Neural cell (in vitro differentiated cells): Measurements from ENCODE around the gene TMED9. TPM values are rescaled to one million over a fixed set of nuclear protein-coding genes. Genes with fewer than 3 reads are reported as not detected.

Source experiments
- H2AFZ ChIP-seq: fragments of 200-600, 300-800 bp; sonication (generic), shearing (Covaris generic); 2 replicates; pipeline ENCODE4 v1.6.0; 2014; ENCODE audit warnings: low read depth, mild to moderate bottlenecking, antibody characterized with exemption, low read length, moderate library complexity
- H3F3A ChIP-seq: fragments of 200-600 bp; shearing (Covaris generic); 2 replicates; pipeline ENCODE4 v1.6.1; 2016; ENCODE audit warnings: mild to moderate bottlenecking, moderate library complexity, mixed read lengths, antibody characterized with exemption, low read length; ENCODE audit not compliant: insufficient read depth, poor library complexity, severe bottlenecking
- H3K27ac ChIP-seq: fragments of 200-600, 300-800 bp; sonication (generic), shearing (Covaris generic); 2 replicates; pipeline ENCODE4 v1.5.1; 2014; ENCODE audit warnings: mild to moderate bottlenecking, low read length, moderate library complexity
- H3K27me3 ChIP-seq: fragments of 300-800, 200-600 bp; sonication (generic), shearing (Covaris generic); 2 replicates; pipeline ENCODE4 v1.6.0; 2014; ENCODE audit warnings: mild to moderate bottlenecking, low read depth, low read length, moderate library complexity; ENCODE audit not compliant: insufficient read depth
- H3K36me3 ChIP-seq: fragments of 300-800, 200-600 bp; sonication (generic), shearing (Covaris generic); 2 replicates; pipeline ENCODE4 v1.5.1; 2014; ENCODE audit warnings: mild to moderate bottlenecking, antibody characterized with exemption, low read length, moderate library complexity; ENCODE audit not compliant: insufficient read depth
- H3K4me2 ChIP-seq: fragments of 300-800, 200-600 bp; sonication (generic), shearing (Covaris generic); 2 replicates; pipeline ENCODE4 v1.6.0; 2014; ENCODE audit warnings: mild to moderate bottlenecking, low read length
- H3K4me3 ChIP-seq: fragments of 300-800, 200-600 bp; sonication (generic), shearing (Covaris generic); 2 replicates; pipeline ENCODE4 v1.5.1; 2014; ENCODE audit warnings: mild to moderate bottlenecking, low read length, moderate library complexity
- H3K79me2 ChIP-seq: fragments of 200-600 bp; shearing (Covaris generic); replicated peaks from 2 replicates; pipeline ENCODE4 v1.6.0; 2014; ENCODE audit warnings: mild to moderate bottlenecking, low read length, moderate library complexity; ENCODE audit not compliant: insufficient read depth
- H3K9ac ChIP-seq: fragments of 300-800, 200-600 bp; sonication (generic), shearing (Covaris generic); 2 replicates; pipeline ENCODE4 v1.6.1; 2016; ENCODE audit warnings: mild to moderate bottlenecking, low read length, mixed read lengths
- H3K9me2 ChIP-seq: fragments of 200-600 bp; shearing (Covaris generic); 2 replicates; pipeline ENCODE4 v1.6.1; 2016; ENCODE audit warnings: mild to moderate bottlenecking, low read length, mixed read lengths; ENCODE audit not compliant: insufficient read depth
- H3K9me3 ChIP-seq: fragments of 200-600, 300-800 bp; sonication (generic), shearing (Covaris generic); 2 replicates; pipeline ENCODE4 v1.6.1; 2016; ENCODE audit warnings: mild to moderate bottlenecking, mixed run types, low read length, moderate library complexity, mixed read lengths
- H4K20me1 ChIP-seq: fragments of 200-600 bp; shearing (Covaris generic); 2 replicates; pipeline ENCODE4 v1.6.1; 2016; ENCODE audit warnings: mild to moderate bottlenecking, mixed run types; ENCODE audit not compliant: insufficient read depth
- EP300 ChIP-seq: fragments of 450-650 bp; conservative IDR thresholded peaks from 2 replicates; pipeline ENCODE4 v1.6.1; 2014; ENCODE audit warnings: antibody characterized with exemption, mild to moderate bottlenecking, moderate library complexity; ENCODE audit not compliant: poor library complexity, severe bottlenecking
- EZH2 ChIP-seq: fragments of 200-600, 300-800 bp; shearing (Covaris generic), sonication (generic); IDR thresholded peaks from 2 replicates; pipeline ENCODE4 v1.6.1; 2014; ENCODE audit warnings: antibody characterized with exemption, low read length, borderline replicate concordance, mild to moderate bottlenecking; ENCODE audit not compliant: insufficient read depth, poor library complexity, severe bottlenecking
- MXI1 ChIP-seq: fragments of 450-650 bp; conservative IDR thresholded peaks from 2 replicates; pipeline ENCODE4 v1.6.1; 2014; ENCODE audit warnings: antibody characterized with exemption, mild to moderate bottlenecking; ENCODE audit not compliant: poor library complexity, severe bottlenecking
- POLR2AphosphoS5 ChIP-seq: IDR thresholded peaks from 2 replicates; pipeline ENCODE4 v1.6.1; 2012
- RAD21 ChIP-seq: fragments of 450-650 bp; conservative IDR thresholded peaks from 2 replicates; pipeline ENCODE4 v1.6.1; 2014; ENCODE audit warnings: antibody characterized with exemption, mild to moderate bottlenecking, moderate library complexity
- SMC3 ChIP-seq: fragments of 450-650 bp; conservative IDR thresholded peaks from 2 replicates; pipeline ENCODE4 v1.6.1; 2014; ENCODE audit warnings: antibody characterized with exemption, mild to moderate bottlenecking, moderate library complexity; ENCODE audit not compliant: poor library complexity
- TAF1 ChIP-seq: IDR thresholded peaks from 2 replicates; pipeline ENCODE4 v1.6.1; 2012; ENCODE audit warnings: low read depth
- polyA plus RNA-seq: library from polyadenylated mRNA; depleted of rRNA; stranded (reverse); fragments of >200 nt; gene quantifications from 2 replicates; pipeline ENCODE4 v1.2.3, GENCODE V29; 2014
- TF ChIP-seq, protein P1 (sequence below): fragments of 450-650 bp; IDR thresholded peaks from 2 replicates; pipeline ENCODE4 v1.5.1; 2014; ENCODE audit warnings: antibody characterized with exemption, mild to moderate bottlenecking, moderate library complexity; ENCODE audit not compliant: poor library complexity, severe bottlenecking
- TF ChIP-seq, protein P2 (sequence below): IDR thresholded peaks from 2 replicates; pipeline ENCODE4 v1.6.1; 2012; ENCODE audit warnings: borderline replicate concordance

The TMED9 gene
- polyA plus RNA-seq, 1 donor from 2014 or later: 59.1 TPM

DNA sequence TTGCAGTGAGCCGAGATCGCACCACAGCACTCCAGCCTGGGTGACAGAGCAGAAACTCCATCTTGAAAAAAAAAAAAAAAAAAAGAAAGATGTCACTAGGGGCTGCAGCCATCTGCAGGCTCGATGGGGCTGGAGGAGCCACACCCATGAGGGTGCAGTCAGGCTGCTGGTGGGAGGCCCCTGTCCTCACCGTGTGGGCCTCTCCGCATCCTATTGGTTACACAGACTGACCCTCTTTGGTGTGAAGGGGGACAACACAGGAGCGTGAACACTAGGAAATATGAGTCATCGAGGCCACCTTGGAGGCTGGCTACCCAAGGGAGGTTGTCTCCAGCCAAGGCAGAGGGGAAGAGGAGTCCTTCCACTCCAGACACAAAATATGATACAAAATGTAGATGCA is 23.7 kb upstream of the TMED9 start:
- H3K9me3 ChIP-seq: no peaks in the 10 kb centered on the region
- no peak overlapping the region for H2AFZ ChIP-seq

DNA sequence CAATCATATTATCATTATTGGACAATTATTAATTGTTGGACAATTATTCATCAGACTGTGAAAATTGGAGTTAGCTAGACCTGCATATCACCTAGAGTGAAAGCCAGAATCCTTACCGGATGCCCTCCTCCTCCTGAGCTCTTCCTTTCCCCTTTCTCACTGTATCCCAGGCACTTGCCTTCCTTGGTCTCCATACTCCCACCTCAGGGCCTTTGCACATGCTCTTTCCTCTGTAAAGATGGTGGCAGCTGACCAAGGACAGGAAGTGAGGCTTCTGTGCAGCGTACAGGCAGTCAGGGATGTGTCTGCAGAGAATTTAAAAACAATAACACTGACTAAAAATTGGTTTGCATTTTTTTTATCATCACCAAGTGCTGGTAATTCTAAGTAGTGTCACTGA is 22.1 kb upstream of the TMED9 start:
- Histone ChIP-seq H3K36me3 (no peaks in the 10 kb centered on the region), H3K4me2 (no peak overlapping the region), H3K9me2 (no peaks in the 10 kb centered on the region), H3K9me3 (no peaks in the 10 kb centered on the region), H3F3A (no peaks in the 10 kb centered on the region), H3K27ac (no peak overlapping the region), H2AFZ (no peak overlapping the region), H4K20me1 (no peaks in the 10 kb centered on the region), H3K9ac (no peak overlapping the region), H3K27me3 (no peaks in the 10 kb centered on the region), H3K79me2 (no peaks in the 10 kb centered on the region), H3K4me3 (no peak overlapping the region)
- no peak for TF ChIP-seq POLR2AphosphoS5
- no peak for TF ChIP-seq MXI1
- TF ChIP-seq SMC3: no peak
- TF ChIP-seq, protein P1, sequence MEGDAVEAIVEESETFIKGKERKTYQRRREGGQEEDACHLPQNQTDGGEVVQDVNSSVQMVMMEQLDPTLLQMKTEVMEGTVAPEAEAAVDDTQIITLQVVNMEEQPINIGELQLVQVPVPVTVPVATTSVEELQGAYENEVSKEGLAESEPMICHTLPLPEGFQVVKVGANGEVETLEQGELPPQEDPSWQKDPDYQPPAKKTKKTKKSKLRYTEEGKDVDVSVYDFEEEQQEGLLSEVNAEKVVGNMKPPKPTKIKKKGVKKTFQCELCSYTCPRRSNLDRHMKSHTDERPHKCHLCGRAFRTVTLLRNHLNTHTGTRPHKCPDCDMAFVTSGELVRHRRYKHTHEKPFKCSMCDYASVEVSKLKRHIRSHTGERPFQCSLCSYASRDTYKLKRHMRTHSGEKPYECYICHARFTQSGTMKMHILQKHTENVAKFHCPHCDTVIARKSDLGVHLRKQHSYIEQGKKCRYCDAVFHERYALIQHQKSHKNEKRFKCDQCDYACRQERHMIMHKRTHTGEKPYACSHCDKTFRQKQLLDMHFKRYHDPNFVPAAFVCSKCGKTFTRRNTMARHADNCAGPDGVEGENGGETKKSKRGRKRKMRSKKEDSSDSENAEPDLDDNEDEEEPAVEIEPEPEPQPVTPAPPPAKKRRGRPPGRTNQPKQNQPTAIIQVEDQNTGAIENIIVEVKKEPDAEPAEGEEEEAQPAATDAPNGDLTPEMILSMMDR: no peak
- TF ChIP-seq RAD21: no peak
- TF ChIP-seq EP300: no peak
- TF ChIP-seq TAF1: no peak
- no peak for TF ChIP-seq EZH2

More for the DNA sequence above, 23.7 kb upstream of the TMED9 start:
- Histone ChIP-seq H3K9ac (no peak overlapping the region), H4K20me1 (no peaks in the 10 kb centered on the region), H3K79me2 (no peaks in the 10 kb centered on the region), H3K27ac (no peak overlapping the region), H3K4me3 (no peak overlapping the region), H3K27me3 (no peaks in the 10 kb centered on the region), H3F3A (no peaks in the 10 kb centered on the region), H3K36me3 (no peaks in the 10 kb centered on the region), H3K9me2 (no peaks in the 10 kb centered on the region), H3K4me2 (no peak overlapping the region)
- no peak for TF ChIP-seq MXI1
- TF ChIP-seq, protein P1: no peak
- no peak for TF ChIP-seq TAF1
- TF ChIP-seq, protein P2, sequence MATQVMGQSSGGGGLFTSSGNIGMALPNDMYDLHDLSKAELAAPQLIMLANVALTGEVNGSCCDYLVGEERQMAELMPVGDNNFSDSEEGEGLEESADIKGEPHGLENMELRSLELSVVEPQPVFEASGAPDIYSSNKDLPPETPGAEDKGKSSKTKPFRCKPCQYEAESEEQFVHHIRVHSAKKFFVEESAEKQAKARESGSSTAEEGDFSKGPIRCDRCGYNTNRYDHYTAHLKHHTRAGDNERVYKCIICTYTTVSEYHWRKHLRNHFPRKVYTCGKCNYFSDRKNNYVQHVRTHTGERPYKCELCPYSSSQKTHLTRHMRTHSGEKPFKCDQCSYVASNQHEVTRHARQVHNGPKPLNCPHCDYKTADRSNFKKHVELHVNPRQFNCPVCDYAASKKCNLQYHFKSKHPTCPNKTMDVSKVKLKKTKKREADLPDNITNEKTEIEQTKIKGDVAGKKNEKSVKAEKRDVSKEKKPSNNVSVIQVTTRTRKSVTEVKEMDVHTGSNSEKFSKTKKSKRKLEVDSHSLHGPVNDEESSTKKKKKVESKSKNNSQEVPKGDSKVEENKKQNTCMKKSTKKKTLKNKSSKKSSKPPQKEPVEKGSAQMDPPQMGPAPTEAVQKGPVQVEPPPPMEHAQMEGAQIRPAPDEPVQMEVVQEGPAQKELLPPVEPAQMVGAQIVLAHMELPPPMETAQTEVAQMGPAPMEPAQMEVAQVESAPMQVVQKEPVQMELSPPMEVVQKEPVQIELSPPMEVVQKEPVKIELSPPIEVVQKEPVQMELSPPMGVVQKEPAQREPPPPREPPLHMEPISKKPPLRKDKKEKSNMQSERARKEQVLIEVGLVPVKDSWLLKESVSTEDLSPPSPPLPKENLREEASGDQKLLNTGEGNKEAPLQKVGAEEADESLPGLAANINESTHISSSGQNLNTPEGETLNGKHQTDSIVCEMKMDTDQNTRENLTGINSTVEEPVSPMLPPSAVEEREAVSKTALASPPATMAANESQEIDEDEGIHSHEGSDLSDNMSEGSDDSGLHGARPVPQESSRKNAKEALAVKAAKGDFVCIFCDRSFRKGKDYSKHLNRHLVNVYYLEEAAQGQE: no peak
- no peak for TF ChIP-seq RAD21
